GM12865 (cell line): ENCODE data around the gene ATP2A1.
A peak's percentile ranks its signal among the peaks of the same experiment; 100 is the strongest.

ENCODE experiments used
- DNase-seq: peaks from one replicate; pipeline ENCODE4 v3.0.0; 2010; ENCODE audit warnings: low read depth
- H3K4me3 ChIP-seq: 2 replicates; pipeline ENCODE4 v1.5.1; 2011; ENCODE audit warnings: mild to moderate bottlenecking, low read depth, low read length, control low read depth
- CTCF ChIP-seq: IDR thresholded peaks from 2 replicates; pipeline ENCODE4 v1.5.1; 2011; ENCODE audit warnings: low read length, control low read depth, low read depth, inconsistent platforms; ENCODE audit not compliant: insufficient read depth; ENCODE audit errors: missing control alignments

The ATP2A1 gene

GRCh38 chr16:28930652-28931051, 52.4 kb downstream of the ATP2A1 start:
- TF ChIP-seq CTCF: no peak
- DNase-seq: peak; percentile 91
- peak overlapping the region; percentile 98 for H3K4me3 ChIP-seq

GRCh38 chr16:28931801-28932225, 53.5 kb downstream of the ATP2A1 start, which contains the start of gene CD19:
CD19 (plus strand) TSS chr16:28931971; CDS start chr16:28932001, 30 bp downstream.
- peak within 1 kb of the TSS; percentile 98 for H3K4me3 ChIP-seq
- peak; percentile 74 for DNase-seq
- TF ChIP-seq CTCF: no peak

GRCh38 chr16:28932339-28933141, 54.3 kb downstream of the ATP2A1 start:
- TF ChIP-seq CTCF: no peak
- H3K4me3 ChIP-seq: peak overlapping the region; percentile 98
- peak; percentile 51 for DNase-seq

- H3K4me3 ChIP-seq: peak overlapping the region; percentile 98
- DNase-seq: no peak
- no peak for TF ChIP-seq CTCF
These were observed 54.9 kb downstream of the ATP2A1 start for GRCh38 chr16:28933171-28933570.

GRCh38 chr16:28935346-28935745, 57.1 kb downstream of the ATP2A1 start:
- no peak for DNase-seq
- TF ChIP-seq CTCF: no peak
- H3K4me3 ChIP-seq: no peak overlapping the region

GRCh38 chr16:28935924-28936783, 57.9 kb downstream of the ATP2A1 start:
- H3K4me3 ChIP-seq: no peak overlapping the region
- TF ChIP-seq CTCF: no peak
- DNase-seq: peak; percentile 92
